ENCODE measurements around the gene SCAMP1.
A peak's percentile ranks its signal among the peaks of the same experiment; 100 is the strongest.

The SCAMP1 gene

DNA sequence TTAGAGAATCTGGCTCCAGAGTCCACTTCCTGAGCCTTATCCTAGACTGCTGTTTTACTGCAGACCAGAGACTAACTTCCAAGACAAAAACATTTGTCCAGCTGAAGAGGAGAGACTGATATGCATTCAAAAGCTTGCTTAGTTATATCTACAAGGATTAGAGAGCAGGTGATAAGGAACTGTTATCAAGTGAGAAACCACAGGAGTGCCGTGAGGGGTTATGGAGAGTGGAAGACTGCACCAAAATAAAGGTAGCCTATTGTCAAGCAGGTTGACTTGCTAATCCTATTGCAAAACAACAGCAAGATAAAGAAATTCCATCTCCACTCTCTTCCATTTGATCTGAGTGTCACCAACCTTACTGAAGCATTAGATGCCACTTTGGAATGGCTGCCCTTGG, 139.1 kb downstream of the SCAMP1 start:
- no peak for DNase-seq

DNA sequence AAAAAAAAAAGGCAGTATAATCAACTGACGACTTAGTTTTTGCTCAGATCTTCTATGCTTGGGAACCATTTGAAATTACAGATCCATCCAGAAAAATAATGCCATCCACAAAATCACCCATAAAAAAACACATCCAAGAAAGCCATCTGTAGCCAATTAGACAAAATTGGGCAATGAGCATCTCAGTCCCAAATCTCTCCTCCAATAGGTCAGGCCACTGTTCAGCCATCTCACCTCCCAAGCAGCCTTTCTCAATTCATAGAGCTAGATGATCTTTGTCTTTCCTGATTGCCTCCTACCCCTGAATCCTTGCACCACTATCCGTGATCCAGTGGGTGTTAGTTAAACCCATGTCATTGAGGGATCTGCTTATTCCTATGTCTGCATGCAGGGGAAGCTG, 139.6 kb downstream of the SCAMP1 start:
- no peak for DNase-seq

DNA sequence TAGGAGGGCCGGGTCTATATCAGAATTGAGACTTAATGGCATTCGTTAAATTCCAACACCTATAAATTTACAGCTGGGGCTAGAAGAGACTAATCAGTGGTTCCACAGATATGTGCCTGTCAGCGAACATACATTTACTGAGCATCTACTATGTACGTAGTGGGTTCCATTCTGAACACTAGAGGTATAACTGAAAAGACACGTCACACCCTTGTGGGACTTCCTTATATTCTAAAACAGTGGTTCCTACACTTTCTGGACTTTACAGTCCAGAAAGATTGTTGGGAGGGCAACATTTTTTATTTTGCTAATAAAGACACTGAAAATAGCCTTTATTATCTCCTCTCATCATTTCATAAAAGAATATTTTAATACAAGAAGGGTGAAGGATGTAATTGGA, 140.5 kb downstream of the SCAMP1 start:
- no peak for DNase-seq

DNA sequence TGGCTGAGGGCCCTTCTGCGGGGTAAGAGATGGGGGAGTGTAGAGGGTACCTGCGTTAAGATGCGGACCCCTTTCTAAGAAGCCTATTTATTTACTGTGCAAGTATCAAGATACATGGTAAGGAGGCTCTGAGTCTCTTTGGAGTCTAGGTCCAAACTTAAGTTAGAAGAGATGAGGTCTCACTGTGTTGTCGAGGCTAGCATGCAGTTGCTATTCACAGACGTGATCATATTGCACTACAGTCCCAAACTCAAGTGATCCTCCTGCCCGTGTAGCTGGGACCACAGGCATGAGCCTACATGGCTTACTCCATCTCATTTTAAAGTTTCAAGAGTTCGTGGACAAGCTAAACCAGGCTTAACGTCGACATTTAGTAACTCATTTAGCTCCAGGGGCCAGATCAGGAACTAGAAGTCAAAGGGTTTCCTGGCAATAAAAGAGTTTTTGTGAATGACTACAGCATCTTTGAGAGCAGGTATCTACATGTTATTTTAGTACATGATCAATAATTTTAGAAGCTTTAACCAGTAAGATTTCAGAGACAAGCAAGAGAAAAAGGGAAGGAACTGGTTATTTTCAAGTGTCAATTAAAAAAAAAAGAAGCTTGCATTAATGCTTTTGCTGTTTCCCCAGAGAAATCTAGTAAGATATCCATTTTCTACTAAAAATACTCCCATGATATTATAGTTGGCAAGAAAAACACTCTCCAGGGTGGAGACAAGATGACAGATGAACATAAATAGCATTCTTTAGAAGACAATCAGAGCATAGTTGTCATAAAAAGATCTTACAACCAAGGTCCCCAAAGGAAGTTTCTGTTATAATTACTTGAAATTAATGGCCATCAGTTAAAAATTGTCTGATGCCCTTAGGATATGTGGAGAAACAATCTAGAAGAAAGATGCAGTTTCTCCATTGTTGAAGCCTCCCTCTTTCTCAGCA, 141.3 kb downstream of the SCAMP1 start:
- no peak for DNase-seq

DNA sequence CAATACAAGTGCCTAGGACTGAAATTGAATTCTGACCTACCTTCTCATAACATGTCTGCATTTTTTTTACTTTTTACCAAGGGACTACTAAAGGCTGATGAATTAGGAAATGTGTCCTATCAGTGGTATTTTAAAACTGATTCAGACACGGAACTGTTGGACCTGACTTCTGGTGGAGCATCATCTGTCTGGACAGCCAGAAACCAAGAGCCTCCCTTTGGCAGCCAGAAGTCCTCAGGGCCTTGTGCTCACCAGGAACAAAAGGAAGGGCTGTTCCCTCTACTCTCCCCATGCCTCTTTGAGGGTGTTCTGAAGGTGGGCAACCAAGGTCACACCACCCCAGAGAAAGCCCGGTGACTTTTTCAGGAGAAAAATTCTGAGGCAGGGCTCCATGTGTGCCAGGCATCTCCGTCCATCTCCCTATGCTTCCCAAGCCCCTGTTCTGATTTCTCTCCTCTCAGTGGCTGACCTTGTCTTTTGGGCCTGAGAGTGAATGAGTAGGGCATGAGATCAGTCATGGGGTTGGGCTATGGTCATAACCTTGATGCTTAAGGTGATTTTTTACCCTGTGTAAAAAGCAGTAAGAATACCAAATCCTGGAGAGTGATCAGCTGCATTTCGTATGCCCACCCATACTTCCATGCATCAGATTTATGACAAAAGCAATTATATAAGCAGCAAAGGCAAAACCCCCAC, 143.7 kb downstream of the SCAMP1 start:
- DNase-seq, result no peak

DNA sequence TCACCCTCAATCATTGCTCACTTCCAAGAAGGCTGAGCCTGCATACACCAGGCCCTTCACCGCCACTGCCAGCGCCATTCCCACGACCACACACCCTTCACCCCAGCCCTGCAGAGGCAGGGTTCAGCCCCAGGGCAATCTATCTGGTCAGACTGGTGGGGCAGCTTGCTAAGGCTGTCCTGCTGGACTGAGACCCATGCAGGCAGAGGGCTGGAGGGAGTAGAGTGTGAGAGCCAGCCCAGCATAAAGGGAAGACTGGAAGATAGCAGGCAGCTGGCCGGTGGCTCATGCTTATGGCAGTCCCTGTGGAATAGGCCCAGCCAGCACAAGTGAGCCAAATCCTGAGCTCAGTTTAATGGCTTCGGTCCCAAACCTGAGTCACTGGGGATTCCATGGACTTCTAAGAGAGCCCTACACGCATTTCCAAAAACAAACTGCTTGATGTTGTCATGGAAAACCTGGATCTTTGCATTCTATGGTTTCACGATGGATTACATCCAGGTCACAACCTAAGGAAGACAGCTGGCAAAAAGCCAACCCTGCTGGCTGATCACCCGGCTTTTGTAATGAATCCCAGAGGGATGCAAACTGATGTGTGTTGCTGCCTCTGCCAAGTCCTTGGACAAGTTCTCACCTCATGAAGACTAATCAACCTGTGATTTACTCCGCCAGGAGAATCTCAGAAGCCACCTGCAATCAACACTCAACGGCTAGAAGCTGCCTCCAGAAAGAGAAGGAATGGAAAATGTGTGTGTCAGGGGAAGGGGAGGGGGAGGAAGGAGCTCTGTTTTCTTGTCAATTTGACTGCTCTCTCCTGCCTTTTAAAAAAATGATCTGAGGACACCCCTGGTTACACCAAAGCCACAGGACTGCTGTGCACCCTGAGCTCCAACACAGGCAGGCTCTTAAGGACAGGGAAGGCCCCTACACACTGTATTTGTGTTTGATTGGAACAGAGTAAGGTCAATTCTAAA, 144.6 kb downstream of the SCAMP1 start:
- peak; percentile 76 for DNase-seq

DNA sequence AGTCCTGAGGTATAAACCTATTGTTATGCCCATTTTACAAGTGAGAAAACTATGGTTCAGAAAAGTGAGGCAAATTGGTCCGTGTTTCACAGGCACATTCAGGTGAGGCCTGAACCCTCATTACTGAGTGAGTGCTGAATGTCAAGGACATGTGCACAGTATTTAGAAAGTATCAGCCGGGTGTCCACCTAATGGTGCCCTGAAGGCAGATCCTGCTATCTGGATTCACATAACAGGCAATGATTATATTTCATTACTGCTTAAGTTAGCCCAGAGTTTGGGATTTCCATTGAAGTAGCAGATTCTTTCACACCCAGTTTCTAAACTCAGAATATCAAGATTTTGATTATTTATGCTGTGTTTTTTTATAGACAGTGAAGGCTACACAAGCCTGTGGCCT, 145.4 kb downstream of the SCAMP1 start:
- DNase-seq, result no peak

DNA sequence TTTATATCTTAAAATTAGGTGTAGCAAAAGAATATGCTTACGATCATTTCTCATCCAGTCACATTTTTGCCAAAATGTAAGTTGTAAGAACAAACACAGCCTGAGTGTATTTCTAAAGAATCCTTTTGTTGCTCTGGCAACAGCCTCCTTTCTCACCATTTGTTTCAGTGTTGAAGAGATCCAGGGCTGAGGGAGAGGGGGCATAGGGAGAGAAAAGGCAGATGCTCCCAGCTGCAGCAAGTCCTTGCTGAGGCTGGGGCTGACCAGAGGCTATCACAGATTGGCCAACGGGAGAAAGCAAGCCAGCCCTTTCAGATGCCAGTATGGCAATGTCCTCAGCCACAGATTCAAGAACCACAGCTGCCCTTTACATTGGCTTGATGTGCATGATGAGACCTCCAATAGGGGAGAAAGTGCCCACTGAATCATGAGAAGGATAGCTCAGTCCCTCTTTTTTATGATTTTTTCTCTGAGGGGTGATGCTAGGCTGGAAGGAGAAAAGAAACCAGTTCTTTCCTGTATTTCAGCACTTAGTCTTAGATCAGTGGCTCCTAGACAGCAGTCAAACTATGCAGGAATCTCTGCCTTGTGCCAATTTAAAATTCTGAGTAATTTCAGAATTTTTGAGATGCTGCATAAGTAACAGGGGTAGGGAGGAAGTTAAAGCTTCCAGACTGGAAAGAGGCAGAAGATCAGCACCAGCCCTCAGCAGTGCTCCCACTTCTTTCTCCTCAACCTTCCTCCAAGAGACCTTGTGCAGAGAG, 146.0 kb downstream of the SCAMP1 start:
- no peak for DNase-seq

DNA sequence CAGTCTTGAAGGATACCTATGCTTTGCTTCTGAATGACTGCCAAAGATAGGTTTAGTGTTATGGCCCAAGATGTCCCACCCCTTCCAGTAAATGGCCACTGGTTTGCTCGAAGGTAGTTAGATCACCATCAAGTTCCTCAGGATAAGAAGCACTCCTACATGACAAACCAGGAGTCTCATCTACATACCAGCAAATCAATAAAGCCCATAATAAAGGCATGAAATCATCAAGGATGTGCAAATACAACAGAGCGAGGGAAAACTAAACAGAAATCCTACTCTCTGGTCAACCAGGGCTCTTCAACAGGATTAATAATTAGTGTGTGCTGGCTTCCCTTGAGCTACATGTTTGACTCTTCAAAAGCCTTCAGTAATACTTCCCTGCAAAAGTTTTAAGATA, 147.1 kb downstream of the SCAMP1 start:
- DNase-seq, result no peak

DNA sequence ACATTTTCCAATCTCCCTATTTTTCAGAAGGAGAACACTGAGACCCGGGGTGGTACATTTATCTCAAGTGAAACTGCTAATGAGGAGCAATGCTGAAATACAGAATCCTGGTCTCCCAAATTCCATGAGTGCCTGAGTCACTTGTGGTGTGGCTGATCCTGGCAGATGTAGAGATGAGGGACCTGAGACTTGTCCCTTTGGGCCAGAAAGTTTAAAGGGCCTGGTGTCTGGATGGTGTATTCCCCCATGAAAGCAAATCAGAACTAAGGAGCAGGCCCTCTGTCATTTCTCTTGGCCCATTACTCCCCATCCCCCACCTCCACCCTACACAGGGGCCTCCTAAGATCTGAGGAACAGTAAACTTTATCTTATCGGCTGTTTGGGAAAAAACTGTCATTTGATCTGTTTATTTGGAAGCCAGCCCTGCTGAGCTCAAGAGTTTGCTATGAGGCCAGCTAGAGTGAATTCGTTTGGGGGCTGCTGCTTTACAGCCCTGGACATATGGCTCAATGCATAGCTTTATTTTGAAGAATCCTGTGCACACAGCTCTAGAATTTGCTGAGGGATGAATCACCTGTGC, 147.9 kb downstream of the SCAMP1 start:
- DNase-seq, result peak; percentile 48

DNA sequence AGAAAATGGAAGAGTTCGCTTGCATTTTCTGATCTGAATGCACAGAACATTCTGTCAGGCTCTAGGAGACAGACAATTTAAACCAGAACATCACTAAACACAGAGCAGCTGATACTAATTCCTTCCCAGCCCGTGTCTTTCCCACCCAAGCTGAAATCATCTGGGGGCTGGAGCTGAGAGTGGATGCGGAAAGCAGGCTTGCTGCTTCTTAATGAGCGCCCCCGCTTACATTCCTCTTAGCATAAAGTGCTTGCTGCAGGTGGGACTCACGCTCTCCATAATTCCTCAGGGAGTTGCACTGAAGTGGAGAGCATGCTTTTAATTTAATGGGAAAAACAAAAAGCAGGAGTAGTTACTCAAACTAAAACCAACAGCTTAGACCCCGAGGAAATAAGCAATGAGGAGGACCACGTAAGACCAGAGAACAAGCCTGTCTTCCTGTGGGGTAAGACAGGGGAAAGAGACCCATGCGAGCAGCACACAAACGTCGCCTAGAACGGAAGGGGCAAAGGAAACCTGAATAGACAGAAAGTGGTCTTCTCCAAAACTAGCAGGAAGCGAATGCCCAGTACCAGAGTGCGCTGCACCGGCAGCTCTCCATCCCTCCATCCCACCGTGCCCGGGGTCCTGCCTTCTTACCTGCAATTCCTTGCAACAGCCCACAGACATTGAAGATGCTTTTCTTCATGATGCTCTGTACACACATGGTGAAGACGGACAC, 148.9 kb downstream of the SCAMP1 start:
- no peak for DNase-seq

DNA sequence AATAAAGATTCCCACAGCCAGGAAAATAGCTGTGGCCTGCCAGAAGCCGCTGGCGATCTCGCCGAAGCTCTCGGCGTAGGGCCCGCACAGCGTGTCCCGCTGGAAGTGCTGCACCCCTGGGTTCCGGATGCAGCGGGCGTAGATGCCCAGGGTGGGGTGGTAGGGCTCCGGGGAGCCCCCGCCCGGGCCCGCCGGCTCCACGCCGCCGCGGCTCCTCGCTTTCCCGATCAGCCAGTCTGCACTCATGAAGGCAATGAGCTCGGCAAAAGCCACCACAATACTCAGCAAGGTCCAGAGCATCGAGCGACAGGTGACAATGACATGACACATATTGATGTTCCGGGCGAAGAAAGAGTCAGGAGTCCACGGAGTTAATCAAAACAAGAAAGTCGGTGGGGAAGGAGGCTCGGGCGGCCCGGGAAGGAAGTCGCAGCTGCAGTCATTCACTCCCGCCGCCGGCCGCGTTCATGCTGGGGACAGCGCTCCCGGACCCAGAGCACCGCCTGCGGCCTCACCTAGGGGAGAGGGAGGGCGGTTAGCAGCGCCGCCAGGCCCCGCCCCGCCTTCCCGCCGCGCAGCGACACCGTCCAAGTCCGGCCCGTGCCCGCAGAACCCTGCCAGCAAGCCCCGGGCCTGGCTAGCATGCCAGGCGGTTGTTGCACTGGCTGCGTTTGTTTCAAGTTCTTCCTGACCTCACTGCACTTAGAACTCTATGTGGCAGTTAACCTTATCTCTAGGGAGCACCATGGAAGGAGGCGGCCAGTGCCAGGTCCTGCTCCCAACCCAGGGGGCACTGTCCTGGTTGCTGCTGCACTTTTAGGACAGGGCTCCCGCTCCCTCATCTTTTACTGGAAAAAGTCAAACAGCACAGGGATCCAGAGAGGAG, 149.7 kb downstream of the SCAMP1 start:
- DNase-seq, result no peak

DNA sequence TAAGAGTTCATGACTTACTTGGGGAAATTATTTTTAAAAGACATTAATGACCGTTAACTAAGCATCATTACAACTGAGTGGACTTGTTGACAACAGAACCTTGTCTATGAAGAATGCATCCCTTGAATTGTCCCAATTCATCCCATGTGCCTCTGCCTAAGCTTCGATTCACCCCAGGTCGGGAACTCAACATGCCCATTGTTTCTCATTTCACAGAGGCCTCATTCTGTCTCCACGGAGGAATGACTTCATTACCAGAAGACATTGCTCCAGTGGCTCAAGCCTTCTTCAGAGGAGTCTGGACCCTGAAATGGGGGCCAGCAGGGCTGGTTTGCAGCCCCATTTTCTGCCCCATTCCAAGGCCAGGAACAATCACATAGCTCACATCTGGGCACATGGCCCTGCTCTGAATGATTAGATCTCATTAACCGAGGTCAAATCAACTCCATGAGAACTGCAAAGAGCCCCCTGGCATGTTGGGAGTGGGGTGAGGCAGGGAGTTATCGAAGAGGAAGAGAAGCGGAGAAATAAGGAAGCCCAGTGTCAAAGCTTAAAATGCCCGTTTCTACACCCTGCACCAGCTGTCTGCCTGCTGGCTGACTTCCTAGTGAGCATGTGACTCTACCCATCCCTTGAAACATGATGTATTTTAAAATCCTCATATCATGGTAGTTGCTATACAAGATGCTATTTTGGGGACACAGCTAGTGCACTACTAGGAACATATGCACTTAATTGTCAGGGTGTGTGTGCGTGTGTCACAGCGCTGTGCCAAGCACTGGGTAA, 150.9 kb downstream of the SCAMP1 start:
- peak; percentile 69 for DNase-seq

DNA sequence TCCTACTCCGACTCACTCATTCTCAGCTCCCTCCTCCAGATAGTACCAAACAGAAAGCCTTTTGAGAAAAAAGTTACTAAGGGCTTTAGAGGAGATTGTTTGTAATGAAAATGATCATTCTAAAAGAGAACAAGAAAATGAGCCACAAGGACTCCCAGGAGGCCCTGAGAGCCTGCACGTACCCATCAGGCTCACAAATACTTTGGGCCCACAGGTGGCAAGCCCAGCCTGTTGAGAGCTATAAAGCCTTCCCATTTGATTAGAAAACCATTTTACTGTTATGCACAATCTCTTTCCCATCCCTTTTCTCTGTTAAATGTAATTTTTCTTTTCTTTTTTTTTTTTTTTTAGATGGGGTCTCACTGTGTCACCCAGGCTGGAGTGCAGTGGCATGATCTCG, 152.0 kb downstream of the SCAMP1 start:
- DNase-seq, result no peak

DNA sequence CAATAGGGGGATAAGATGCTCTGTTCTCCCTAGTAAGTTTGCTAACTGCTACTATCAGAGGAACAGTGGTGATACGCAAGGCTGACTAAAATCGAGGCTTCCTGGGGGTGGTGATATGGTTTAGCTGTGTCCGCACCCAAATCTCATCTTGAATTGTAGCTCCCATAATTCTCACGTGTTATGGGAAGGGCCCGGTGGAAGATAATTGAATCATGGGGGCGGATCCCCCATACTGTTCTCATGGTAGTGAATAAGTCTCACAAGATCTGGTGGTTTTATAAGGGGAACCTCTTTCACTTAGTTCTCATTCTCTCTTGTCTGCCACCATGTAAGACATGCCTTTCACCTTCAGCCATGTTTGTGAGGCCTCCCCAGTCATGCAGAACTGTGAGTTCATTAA, 153.0 kb downstream of the SCAMP1 start:
- no peak for DNase-seq

DNA sequence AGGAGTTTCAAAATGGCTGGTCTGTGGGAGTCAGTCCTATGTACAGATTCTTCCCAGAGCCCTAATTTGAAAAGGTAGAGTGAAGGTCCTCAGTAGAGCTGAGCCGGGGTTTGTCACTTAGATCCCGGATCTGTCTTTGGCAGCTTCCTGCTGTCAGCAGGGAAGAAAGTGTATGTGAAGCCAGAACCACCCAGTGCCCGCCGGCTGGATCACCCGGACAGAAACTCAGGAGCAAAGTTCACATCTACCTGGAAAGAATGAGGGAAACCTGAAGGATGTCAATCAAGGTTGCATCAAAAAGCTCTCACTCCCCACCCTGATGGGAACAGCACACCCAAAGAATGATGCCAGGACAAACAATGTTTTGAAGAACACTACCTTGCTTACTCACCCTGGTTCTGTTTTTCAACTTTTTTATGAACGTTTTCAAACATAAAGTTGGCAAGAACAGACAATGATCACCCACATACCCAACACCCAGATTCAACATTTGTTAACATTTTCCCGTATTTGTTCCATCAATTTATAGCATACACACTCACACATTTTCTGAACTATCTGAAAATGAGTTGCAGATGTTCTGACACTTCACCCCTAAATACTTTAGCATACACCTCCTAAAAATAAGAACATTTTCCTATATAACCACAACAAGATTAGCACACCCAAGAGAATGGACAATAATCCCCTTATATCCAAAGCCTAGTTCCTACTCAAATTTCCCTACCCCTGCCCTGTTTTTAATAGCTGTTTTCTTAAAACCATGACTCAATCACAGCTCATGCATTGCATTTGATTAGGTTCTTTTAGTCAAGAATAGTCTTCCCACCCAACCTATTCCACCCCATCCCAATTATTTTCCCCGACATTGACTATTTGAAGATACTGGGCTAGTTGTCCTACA, 154.3 kb downstream of the SCAMP1 start:
- no peak for DNase-seq

DNA sequence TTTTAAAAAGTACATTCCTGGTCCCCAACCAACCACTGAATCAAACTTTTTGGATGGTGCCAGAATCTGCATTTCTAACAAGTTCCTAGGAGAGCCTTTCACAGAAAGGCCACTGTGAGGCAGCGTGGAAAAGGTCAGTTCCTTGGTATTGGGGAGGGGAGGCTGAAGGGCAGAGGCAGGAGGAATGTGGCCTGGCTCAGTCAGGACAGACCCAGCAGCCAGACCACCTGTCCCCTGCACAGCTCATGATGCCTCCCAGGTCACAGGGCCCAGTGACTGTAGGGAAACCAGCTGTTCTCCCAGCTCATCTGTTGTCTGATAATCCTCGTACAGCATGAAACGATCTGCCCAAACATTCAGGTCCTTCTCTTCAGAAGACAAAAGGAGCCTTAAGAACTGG, 155.3 kb downstream of the SCAMP1 start:
- no peak for DNase-seq

All from DMS 273 treated with DMSO at 0.1 percent for 48 hours (cell line).